GM04503 (cell line): ENCODE results near the gene VEGFA.
"Not testable (repeated sequence)": the region's sequence is repeated elsewhere in the genome, so short reads cannot be mapped to it uniquely, and the experiment has no call there.

Experiments used
- DNase-seq: peaks from one replicate; pipeline ENCODE4 v3.0.0-alpha.2; 2012; ENCODE audit warnings: low read depth

The VEGFA gene

GRCh38 chr6:43803783-43804549, 34.0 kb downstream of the VEGFA start:
- DNase-seq = no peak

GRCh38 chr6:43804550-43805223, 34.7 kb downstream of the VEGFA start:
- no peak for DNase-seq

GRCh38 chr6:43805699-43806042, 35.7 kb downstream of the VEGFA start:
- no peak for DNase-seq

GRCh38 chr6:43806043-43806757, 36.2 kb downstream of the VEGFA start:
- no peak for DNase-seq

GRCh38 chr6:43806758-43807227, 36.8 kb downstream of the VEGFA start:
- DNase-seq = no peak

- DNase-seq = no peak
These were observed 37.4 kb downstream of the VEGFA start for GRCh38 chr6:43807228-43808061.

GRCh38 chr6:43808412-43808811, 38.4 kb downstream of the VEGFA start:
- DNase-seq = no peak

GRCh38 chr6:43809417-43810305, 39.6 kb downstream of the VEGFA start:
- DNase-seq = no peak

- no peak for DNase-seq
These were observed 41.1 kb downstream of the VEGFA start for GRCh38 chr6:43810965-43811732.

GRCh38 chr6:43811733-43812099, 41.7 kb downstream of the VEGFA start:
- DNase-seq = no peak

GRCh38 chr6:43812850-43813578, 43.0 kb downstream of the VEGFA start:
- DNase-seq = no peak

GRCh38 chr6:43814111-43814510, 44.1 kb downstream of the VEGFA start:
- DNase-seq = no peak

- no peak for DNase-seq
These were observed 44.9 kb downstream of the VEGFA start for GRCh38 chr6:43814865-43815264.

GRCh38 chr6:43817192-43817591, 47.2 kb downstream of the VEGFA start:
- DNase-seq = no peak

GRCh38 chr6:43818973-43819372, 49.0 kb downstream of the VEGFA start:
- DNase-seq = not testable (repeated sequence)

- no peak for DNase-seq
These were observed 49.9 kb downstream of the VEGFA start for GRCh38 chr6:43819958-43820357.

- no peak for DNase-seq
These were observed 50.5 kb downstream of the VEGFA start for GRCh38 chr6:43820486-43820885.

- no peak for DNase-seq
These were observed 51.3 kb downstream of the VEGFA start for GRCh38 chr6:43821101-43821886.

- DNase-seq = no peak
These were observed 53.4 kb downstream of the VEGFA start for GRCh38 chr6:43823390-43823789.
